GM19372 (cell line): Measurements from ENCODE around the gene KLF16.
A peak's percentile ranks its signal among the peaks of the same experiment; 100 is the strongest.

Experiments used
- ATAC-seq: cut with Tn5 transposase; IDR thresholded peaks from one replicate; pipeline ENCODE4 v1.9.1; 2021; ENCODE audit warnings: mild to moderate bottlenecking, low read depth, moderate library complexity; ENCODE audit not compliant: unreplicated experiment

Gene KLF16

DNA sequence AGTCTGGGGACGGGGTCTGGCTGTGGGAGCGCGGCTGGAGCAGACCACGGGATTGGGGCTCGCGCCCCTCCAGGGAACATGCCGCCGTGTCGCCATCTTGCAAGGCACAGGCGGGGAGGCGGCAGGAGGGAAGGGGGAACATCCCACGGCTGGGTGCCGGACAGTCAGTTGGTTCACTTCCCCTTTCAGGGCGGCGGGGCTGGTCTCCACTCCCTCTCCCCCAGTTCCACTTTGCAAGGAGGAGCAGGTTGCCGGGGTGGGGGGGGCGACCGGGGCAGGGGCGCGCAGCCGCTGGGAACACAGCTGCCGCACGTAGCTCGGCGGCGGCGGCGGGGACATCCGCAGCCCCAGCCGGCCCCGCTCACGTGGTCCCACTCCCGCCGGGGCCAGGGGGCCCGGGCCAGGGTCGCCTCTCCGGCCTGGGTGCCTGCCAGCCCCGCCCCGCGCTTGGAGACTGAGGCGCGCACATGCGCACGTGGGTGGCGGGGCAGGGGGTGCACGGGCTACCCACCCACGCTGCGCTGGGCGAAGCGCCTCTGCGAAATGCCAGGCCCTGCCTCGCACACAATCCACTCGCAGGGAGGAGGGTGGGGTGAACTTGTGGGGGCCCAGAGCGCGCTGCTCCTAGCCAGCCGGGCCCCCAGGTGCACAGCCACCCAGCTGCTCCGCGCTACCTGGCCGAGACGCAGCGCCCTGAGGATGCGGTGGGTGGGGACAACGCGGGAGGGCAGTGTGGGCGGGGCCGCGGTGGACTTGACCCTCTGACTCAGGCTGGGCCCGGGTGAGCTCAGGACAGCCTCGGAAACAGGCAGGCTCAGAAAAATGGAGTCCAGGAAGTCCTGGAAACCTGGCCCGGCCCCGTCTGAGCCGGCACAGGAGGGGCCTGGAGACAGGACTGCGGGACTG lies 6.4 kb downstream of the KLF16 start:
- no peak for ATAC-seq

DNA sequence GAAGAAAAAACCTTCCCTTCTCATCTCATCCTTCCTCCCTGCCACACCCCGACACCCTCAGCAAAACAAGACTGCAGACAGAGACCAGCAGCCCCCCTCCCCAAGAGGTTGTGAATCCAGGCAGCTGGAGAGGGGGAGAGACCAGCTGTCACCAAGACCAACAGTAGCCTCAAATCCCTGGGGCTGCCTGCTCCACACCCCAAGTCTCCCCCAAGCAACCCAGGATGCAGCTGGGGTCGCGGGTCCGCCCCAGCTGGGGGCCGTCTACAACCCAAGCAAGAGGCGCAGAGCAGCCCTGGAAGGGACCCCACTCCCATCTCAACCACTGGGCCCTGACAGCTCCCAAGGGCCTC lies 7.1 kb downstream of the KLF16 start:
- no peak for ATAC-seq

DNA sequence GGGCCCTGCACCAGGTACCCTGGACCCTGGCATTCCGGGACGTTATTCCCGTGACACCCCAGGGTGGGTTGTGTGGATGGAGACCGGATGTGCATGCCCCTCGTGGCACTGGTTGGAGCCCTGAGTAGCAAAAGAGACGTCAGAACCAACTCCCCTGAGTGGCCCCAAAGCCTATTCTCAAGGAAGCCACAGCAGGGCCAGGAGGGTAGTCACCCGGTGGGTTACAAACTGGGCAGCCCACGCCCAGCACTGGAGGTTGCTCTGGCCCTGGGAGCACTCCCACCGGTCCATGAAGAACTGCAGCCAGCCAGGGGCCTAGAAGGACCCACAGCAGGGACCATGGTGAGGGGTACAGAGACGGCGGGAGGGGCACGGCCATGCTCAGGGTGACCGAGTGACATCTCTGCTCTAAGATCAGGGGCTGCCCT lies 7.5 kb downstream of the KLF16 start:
- peak; percentile 3 for ATAC-seq

DNA sequence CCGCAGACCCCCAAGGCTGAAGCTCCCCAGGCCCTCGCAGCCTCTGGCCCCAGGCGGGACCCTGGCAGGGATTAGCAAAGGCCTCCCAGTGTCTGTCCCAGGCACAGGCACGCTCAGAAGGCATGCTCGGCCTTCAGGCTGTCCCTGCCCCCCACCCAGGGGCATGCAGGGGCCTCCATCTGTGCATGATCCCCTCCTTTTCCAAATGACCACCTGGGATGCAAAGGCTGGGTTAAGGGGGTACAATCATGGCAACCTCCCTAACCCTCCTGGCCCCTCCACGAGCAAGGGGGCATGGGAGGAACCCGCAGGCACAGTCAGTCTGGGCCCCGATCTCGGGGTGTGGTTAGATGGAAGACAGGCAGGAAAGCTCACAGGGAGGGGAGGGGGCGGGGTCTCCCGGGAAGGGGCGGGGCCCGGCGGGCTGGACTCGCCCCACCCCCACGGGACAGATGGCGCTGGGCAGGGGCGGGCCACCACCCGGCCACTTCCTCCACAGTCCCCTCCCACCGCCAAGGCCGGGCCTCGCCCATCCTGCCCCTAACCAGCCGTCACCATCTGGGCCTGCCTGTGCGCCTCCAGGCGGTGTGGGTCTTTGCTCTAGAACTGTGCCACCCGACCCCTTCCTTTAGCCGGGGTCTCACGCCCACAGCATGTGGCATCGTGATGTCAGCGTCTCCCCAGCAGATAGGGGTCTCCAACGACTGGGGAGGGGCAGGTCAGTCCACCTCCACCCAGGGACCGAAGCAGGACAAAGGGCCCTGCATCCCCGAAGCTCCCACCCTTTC lies 8.1 kb downstream of the KLF16 start:
- ATAC-seq: peak; percentile 57

DNA sequence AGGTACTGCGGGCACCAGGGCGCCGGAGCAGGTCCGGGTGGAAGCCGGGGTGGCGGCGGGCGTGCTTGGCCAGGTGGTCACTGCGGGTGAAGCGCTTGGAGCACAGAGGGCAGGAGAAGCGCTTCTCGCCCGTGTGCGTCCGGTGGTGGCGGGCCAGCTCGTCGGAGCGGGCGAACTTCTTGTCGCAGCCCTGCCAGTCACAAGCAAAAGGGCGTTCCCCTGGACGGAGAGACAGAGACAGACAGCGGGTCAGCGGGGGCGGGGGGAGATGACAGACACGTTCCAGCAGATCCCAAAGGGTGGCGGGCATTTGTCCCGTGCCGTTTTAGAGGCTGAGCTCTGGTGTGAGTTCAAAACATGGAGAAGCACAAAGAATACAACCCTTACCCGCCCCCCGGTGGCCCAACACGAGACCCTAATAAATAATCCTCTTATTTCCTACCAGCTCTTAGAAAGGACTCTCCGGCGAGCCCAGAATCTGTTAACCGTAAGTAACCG lies 8.8 kb downstream of the KLF16 start:
- ATAC-seq: no peak

DNA sequence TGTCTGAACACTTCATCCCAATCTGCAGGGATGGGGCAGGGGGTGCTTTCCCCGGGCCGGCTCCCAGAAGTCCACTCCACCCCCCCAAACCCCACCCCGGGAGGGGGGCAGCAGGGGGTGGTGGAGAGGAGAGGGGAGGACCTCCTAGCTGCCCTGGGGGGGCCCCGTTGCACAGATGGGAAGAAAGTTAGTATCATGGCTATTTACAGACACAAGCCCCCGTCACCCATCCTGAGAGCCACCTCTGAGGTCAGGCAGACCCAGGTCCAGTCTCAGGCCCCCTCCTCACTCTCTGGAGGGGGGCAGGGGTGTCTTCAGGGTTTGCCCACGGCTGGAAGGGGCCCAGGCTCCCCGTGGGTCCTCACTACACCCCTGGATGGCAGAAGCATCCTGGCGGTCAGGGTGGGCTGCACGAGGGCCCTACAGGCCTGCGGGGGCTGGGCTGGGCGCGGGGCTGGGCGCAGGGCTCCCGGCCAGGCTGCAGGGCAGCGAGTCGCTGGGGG lies 9.3 kb downstream of the KLF16 start:
- no peak for ATAC-seq

DNA sequence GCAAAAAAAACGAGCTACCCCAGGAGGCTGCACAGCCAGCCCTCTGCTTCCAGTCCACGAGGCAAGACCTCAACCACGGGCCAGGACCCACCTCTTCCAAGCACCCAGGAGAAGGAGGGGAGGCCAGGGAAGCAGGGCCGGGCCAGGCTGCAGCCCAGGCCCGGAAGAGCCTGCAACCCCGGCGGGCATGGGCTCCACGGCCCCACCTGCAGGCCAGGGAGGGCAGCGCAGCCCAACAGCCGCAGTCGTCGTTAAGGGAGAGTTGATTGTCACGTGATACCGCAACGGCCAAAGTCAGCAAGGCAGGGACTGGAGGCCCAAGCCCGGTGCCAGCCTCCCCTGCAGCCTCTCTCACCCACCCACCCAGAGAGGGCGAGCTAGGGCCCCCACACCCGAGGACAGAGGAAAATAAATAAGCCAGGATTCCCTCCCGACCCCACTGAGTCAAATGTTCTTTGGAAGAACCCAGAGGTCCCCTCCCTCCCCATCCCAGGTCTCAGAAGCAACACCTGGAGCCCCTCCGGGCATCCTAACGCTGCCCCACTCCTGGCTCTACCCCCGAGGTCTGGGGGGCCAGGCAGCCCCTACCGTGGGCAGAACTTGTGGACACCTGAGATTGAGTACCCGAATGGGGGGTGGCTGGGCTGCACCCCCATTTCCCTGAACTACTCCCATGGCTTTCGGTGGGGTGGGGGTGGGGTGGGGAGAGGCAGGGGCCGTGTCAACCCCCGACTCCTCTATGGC lies 9.9 kb downstream of the KLF16 start:
- ATAC-seq: no peak

DNA sequence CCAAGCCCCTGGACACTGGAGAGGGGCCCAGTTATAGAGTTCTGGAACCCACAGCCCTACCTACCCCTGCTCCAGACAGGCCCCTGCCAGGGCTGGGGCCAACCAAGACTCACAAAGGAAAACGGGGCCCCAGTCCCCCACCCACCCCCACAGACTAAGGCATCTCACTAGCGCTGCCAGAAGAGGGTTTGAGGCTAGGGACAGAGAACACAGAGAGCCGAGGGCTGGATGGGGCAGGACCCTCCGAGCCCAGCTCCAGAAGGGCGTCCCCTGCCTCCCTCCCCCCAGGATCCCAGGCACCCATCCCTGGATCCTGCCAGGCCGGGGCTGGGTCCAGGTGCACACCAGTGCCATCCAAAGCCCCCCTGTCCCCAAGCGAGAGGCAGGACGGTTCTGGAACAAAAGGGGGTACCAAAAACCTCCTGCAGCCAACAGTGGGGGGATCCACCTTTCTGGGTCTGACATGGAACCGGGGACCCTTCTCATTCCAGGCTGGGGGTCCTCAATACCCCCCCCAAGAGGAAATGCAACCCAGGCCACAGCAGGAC lies 10.7 kb downstream of the KLF16 start:
- no peak for ATAC-seq

DNA sequence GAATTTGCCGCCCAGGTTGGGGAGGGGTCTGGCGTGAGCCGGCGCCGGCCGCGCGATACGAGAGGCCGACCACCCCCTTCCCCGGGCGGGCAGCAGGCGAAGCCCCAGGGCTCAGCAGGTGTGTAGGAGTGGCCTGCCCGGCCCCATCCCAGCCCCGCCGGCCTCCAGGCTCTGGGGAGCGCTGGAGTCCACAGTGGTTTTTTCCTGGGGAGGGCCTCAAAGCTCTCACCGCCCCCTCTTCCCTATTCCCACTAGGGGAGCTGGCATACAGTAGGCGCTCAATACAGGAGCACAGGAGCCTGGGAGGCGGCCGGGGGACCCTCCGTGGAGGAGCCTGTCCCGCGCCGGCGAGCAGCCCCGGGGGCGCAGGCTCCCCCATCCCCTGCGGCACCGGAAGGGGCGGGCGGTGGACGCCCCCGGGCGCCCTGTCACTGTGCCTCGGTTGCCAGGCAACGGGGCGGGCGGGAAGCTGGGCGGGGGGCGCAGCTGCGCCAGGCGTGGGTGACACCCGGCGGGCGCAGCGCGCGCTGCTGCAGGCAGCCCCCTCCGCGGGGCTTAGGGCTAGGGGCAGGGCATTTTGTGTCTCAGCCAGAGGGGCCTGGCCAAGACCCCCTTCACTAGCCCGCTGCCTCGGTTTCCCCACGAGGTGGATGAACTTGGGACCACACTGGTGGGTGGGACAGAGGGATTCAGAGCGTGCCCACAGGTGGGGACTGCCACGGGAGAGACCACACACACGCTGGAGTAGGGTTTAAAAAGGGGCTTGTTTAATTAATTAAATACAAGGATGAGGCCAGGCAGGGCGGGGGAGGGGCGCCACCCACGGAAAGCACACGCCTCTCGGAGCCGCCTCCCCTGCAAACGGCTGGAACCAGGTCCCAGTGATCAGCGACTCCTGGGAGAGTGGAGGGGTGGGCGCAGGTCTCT lies 11.5 kb downstream of the KLF16 start:
- ATAC-seq: no peak

DNA sequence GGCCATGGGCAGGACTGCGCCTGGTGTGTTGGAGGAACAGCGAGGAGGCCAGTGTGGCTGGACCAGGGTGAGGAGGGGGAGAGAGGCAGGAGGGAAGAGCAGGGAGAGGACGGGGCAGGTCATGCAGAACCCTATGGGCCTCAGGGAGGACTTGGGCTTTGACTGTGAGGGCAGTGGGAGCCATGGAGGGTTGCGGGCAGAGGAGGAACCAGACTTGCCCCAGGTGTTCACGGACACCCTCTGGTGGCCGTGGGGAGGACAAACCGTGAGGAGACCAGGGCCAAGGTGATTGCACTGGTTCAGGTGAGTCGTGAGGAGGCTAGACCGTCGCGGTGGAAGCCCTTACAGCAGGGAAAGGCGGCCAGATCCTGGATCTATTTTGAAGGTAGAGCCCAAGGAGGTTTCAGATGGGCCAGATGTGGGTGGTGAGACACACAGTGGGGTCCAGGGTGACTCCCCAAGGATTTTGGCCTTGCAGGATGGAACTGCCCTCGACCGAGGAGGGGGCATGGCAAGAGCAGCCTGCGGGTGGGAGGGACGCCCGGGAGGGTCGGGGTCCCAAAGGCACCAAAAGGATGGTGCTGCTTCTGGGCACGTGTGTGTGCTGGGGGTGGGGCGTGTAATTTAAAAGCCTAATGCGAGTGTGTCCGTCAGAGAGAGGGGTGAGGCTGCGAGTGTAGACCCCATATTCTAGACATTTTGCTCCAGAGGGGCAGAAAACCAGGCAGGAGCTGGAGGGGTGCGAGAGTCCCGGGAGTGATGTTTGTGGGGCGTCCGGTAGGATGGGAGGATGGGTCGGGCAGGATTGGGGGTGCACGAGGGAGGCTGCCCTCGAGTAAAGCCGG lies 12.3 kb downstream of the KLF16 start:
- ATAC-seq: no peak

DNA sequence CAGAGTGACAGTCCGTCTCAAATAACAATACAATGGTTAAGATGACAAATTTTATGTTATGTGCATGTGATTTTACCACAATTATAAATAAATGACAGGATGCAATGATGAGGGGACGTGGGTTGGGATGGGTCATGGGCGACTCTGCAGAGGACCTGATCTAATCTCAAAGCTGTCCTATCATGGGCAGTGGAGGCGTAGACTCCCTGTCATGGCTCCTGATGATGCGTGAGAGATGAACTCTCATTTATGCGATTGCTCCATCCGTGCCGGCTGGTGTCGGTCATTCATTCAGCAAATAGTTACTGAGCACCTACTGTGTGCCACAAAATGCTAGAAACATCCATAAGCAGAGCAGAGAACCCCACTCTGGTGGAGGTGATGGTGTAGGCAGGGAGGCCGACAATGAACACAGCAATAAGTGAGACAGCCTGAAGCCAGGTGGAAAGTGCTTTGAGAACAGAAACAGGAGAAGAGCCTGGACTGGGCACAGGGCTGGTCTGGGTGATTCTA lies 13.4 kb downstream of the KLF16 start:
- ATAC-seq: no peak

DNA sequence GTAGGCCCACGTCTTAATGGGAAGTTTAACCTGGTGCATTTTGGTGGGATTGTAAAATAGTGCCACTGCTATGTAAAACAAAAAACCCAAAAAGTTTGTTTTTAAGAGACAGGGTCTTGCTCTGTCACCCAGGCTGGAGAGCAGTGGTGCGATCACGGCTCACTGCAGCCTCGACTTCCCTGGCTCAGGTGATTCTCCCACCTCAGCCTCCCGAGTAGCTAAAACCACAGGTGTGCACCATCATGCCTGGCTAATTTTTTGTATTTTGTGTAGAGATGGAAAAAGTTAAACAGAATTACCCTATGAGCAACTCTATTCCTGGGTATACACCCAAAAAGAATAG lies 14.3 kb downstream of the KLF16 start:
- ATAC-seq: no peak

DNA sequence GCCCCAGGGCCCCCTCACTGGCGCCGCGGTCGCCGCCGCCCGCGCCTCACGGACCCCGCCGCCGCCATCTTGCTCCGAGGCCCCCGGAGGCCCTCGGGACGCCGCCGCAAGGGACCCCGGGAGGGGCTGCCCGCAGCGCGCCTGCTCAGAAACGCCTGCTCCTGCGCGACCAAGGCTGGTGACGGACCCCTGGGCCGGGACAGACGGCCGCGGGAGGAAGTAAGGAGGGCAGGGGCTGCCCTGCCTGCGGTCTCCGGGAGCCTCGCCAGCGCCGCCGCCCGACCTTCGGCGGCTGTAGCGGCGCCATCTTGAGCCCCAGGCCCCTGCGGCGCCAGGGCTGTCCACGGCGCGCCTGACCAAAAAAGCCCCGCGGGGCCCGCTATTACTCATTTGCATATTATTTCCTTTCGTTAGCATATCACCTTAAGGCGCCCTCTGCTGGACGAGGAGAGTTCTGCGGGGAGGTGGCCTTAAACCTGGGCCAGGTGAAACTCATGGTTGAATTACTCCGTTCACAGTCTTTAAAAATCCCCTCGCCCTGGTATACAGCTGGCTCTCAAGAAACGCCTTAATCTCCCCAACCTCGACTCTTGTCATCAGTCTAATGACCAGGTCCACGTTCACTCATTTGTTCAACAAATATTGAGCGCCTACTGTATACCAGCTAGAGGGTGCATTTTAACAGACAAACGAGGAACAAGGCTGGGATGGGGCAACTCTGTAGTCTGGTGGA lies 14.8 kb downstream of the KLF16 start, which contains the start of gene REXO1:
TSS of gene REXO1 (minus strand) at position 85 of the 733 bp plus-strand sequence. CDS start 125 bp downstream, outside the sequence.
- ATAC-seq: peak; percentile 70

DNA sequence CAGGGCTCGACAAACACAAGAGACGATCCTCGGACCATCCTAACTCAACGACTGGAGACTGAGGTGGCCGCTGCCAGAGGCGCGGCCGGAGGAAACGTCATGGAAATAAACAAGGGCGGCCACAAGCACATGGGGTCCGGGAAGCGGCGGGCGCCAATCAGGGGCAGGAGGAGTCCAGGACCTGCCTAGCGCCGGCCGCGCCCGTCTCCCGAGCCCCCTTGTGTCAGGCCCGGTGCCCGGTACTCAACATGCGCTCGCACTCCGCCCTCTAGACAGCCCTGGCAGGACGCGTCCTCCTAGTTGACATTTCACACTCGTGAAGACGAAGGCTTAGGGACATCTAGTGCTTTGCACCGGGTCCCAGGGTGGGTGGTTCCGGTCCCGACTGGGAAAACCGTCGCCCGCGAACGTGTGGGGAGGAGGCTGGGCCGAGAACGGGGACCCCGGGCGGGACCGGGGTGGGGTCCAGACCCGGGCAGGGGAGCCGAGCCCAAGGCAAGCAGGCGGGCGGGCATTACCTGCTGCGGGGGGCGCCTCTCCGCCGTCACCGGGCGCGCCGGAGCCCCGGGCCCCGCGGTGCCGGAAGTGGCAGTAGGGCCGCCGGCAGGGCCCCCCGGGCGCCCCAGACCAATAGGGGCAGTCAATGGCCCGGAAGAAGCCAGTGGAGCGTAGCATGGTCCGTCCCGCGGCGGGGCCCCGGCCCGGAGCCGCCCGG lies 15.5 kb downstream of the KLF16 start:
- ATAC-seq: no peak

DNA sequence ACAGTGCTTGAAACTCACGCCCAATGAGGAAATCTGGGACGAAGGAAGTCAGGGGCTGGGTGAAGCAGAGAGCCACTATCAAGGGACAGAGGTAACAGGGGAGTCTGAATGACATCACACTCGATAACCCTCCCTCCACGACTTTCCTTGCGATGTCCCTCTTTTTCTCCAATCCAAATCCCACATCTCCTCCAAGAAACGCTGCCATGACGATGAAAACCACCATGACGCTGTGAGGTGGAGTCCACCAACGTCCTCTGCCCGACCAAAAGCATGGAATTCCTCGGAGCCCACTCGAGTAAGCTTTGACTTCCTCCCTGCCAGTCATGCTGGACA lies 16.1 kb downstream of the KLF16 start:
- ATAC-seq: no peak

DNA sequence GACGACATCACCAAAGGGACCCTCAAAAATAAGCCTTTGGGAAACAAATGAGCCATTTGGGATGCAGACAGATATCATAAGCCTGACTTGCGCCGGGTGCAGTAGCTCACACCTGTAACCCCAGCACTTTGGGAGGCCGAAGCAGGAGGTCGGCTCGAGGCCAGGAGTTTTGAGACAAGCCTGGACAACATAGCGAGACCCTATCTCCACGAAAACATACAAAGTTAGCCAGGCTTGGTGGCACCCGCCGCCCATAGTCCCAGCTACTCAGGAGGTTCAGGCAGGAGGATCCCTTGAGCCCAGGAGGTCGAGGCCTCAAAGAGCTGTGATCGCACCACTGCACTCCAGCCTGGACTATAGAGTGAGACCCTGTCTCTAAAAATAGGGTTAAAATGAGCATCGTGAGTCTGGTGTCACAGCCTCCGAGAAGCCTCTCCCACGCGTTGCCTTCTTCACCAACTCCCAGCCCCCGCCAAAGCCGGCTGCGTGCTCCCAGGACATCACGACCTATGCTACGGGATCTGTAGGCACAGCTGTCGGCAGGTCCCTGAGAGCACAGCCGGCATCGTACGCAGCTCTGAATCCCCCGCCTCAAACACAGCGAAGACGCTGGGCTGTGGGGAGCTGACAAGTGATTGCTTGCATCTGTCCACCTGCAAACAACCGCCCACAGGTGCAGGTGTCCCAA lies 16.7 kb downstream of the KLF16 start:
- no peak for ATAC-seq
